Stimulated activated effector memory CD8-positive, alpha-beta T cell treated with anti-CD3 and anti-CD28 coated beads, Interleukin-12 subunit alpha, Interleukin-12 subunit beta, amount 100 ng/mL, for 72 hours (primary cell): ENCODE results near the gene TTC23.

Source experiments
- ATAC-seq: fragments of 150-1000 bp; cut with Tn5 transposase; 2 replicates; pipeline ENCODE4 v1.10.0; 2021
- DNase-seq, 2 donors: peaks; one replicate each; pipeline ENCODE4 v3.0.0; 2021 to 2022; ENCODE audit warnings: low spot score in 2 of 2
- H3K27ac Mint-ChIP-seq: one replicate; pipeline ENCODE4 v1.8.0; 2022; ENCODE audit warnings: mild to moderate bottlenecking, mixed read lengths
- H3K36me3 Mint-ChIP-seq: one replicate; pipeline ENCODE4 v1.8.0; 2022; ENCODE audit warnings: mild to moderate bottlenecking, mixed read lengths
- H3K4me1 Mint-ChIP-seq: one replicate; pipeline ENCODE4 v1.8.0; 2022; ENCODE audit warnings: mixed read lengths
- H3K4me3 Mint-ChIP-seq: one replicate; pipeline ENCODE4 v1.8.0; 2022; ENCODE audit warnings: mild to moderate bottlenecking, mixed read lengths
- H3K9me3 Mint-ChIP-seq: one replicate; pipeline ENCODE4 v1.8.0; 2022; ENCODE audit warnings: mixed read lengths

TTC23 gene

GRCh38 chr15:99106417-99107220 lies 142.8 kb downstream of the TTC23 start:
- Mint-ChIP-seq H3K9me3 (no peaks in the 10 kb centered on the region), H3K4me1 (peaks cover 33% of the 10 kb centered on the region), H3K27ac (peak overlapping the region; percentile 72), H3K4me3 (peak overlapping the region; percentile 72), H3K36me3 (peaks cover 6% of the 10 kb centered on the region)
- DNase-seq (peak in 1 of 2 donors; percentile 5), ATAC-seq (peak; percentile 51)

- peak; percentile 17 to 63 for DNase-seq
- peak overlapping the region; percentile 72 for H3K27ac Mint-ChIP-seq
- no peaks in the 10 kb centered on the region for H3K9me3 Mint-ChIP-seq
- H3K4me1 Mint-ChIP-seq, result peaks cover 33% of the 10 kb centered on the region
- peak overlapping the region; percentile 72 for H3K4me3 Mint-ChIP-seq
- ATAC-seq, result peak; percentile 68
- peaks cover 6% of the 10 kb centered on the region for H3K36me3 Mint-ChIP-seq
Measured at GRCh38 chr15:99105514-99106341, 143.7 kb downstream of the TTC23 start.

- H3K9me3 Mint-ChIP-seq, result no peaks in the 10 kb centered on the region
- H3K27ac Mint-ChIP-seq, result no peak within 1 kb of the TSS
- peak; percentile 61 to 70 for DNase-seq
- H3K4me1 Mint-ChIP-seq, result peaks cover 31% of the 10 kb centered on the region
- peaks cover 6% of the 10 kb centered on the region for H3K36me3 Mint-ChIP-seq
- peak; percentile 73 for ATAC-seq
- peak within 1 kb of the TSS; percentile 72 for H3K4me3 Mint-ChIP-seq
Measured at GRCh38 chr15:99104788-99105513, 144.4 kb downstream of the TTC23 start, which contains the start of gene SYNM. Gene SYNM (plus strand): TSS chr15:99105080. CDS start chr15:99105200, 120 bp downstream.

GRCh38 chr15:99103279-99103678 lies 146.1 kb downstream of the TTC23 start:
- peaks cover 20% of the 10 kb centered on the region for H3K4me1 Mint-ChIP-seq
- peaks cover 6% of the 10 kb centered on the region for H3K36me3 Mint-ChIP-seq
- H3K4me3 Mint-ChIP-seq, result no peak overlapping the region
- no peak overlapping the region for H3K27ac Mint-ChIP-seq
- no peak for DNase-seq
- no peak for ATAC-seq
- no peaks in the 10 kb centered on the region for H3K9me3 Mint-ChIP-seq

GRCh38 chr15:99102332-99103235 lies 146.8 kb downstream of the TTC23 start:
- ATAC-seq (no peak), DNase-seq (no peak)
- Mint-ChIP-seq H3K4me3 (no peak overlapping the region), H3K4me1 (peaks cover 15% of the 10 kb centered on the region), H3K36me3 (peaks cover under 1% of the 10 kb centered on the region), H3K27ac (no peak overlapping the region), H3K9me3 (no peaks in the 10 kb centered on the region)

- Mint-ChIP-seq H3K9me3 (no peaks in the 10 kb centered on the region), H3K27ac (no peak overlapping the region), H3K4me1 (peaks cover 4% of the 10 kb centered on the region), H3K36me3 (no peaks in the 10 kb centered on the region), H3K4me3 (no peak overlapping the region)
- ATAC-seq (no peak), DNase-seq (no peak)
Measured at GRCh38 chr15:99101501-99101900, 147.9 kb downstream of the TTC23 start.

GRCh38 chr15:99100245-99101173 lies 148.9 kb downstream of the TTC23 start:
- Mint-ChIP-seq H3K27ac (no peak overlapping the region), H3K36me3 (no peaks in the 10 kb centered on the region), H3K4me1 (no peaks in the 10 kb centered on the region), H3K9me3 (no peaks in the 10 kb centered on the region), H3K4me3 (peak overlapping the region; percentile 26)
- ATAC-seq, result peak; percentile 23
- DNase-seq, result peak in 1 of 2 donors; percentile 21

GRCh38 chr15:99099661-99100060 lies 149.7 kb downstream of the TTC23 start:
- H3K9me3 Mint-ChIP-seq, result no peaks in the 10 kb centered on the region
- no peaks in the 10 kb centered on the region for H3K36me3 Mint-ChIP-seq
- H3K27ac Mint-ChIP-seq, result no peak overlapping the region
- H3K4me1 Mint-ChIP-seq, result no peaks in the 10 kb centered on the region
- peak overlapping the region; percentile 26 for H3K4me3 Mint-ChIP-seq
- ATAC-seq (no peak), DNase-seq (no peak)

GRCh38 chr15:99098991-99099390 lies 150.4 kb downstream of the TTC23 start:
- Mint-ChIP-seq H3K4me3 (no peak overlapping the region), H3K27ac (no peak overlapping the region), H3K36me3 (no peaks in the 10 kb centered on the region), H3K9me3 (no peaks in the 10 kb centered on the region), H3K4me1 (no peaks in the 10 kb centered on the region)
- ATAC-seq (no peak), DNase-seq (no peak)

GRCh38 chr15:99098426-99098825 lies 151.0 kb downstream of the TTC23 start:
- Mint-ChIP-seq H3K27ac (no peak overlapping the region), H3K9me3 (no peaks in the 10 kb centered on the region), H3K4me1 (no peaks in the 10 kb centered on the region), H3K4me3 (no peak overlapping the region), H3K36me3 (no peaks in the 10 kb centered on the region)
- ATAC-seq (no peak), DNase-seq (no peak)

GRCh38 chr15:99097441-99098410 lies 151.7 kb downstream of the TTC23 start:
- ATAC-seq (no peak), DNase-seq (no peak)
- no peaks in the 10 kb centered on the region for H3K36me3 Mint-ChIP-seq
- no peak overlapping the region for H3K27ac Mint-ChIP-seq
- H3K4me1 Mint-ChIP-seq, result no peaks in the 10 kb centered on the region
- H3K4me3 Mint-ChIP-seq, result no peak overlapping the region
- no peaks in the 10 kb centered on the region for H3K9me3 Mint-ChIP-seq

GRCh38 chr15:99096894-99097426 lies 152.4 kb downstream of the TTC23 start:
- H3K4me1 Mint-ChIP-seq, result no peaks in the 10 kb centered on the region
- H3K36me3 Mint-ChIP-seq, result no peaks in the 10 kb centered on the region
- ATAC-seq (no peak), DNase-seq (no peak)
- H3K4me3 Mint-ChIP-seq, result no peak overlapping the region
- H3K9me3 Mint-ChIP-seq, result no peaks in the 10 kb centered on the region
- no peak overlapping the region for H3K27ac Mint-ChIP-seq
